ENCODE results near the gene MAIP1. TPM values are rescaled to one million over a fixed set of nuclear protein-coding genes. Genes with fewer than 3 reads are reported as not detected.

MAIP1 gene
- total RNA-seq, 1 experiment from 2014 or later: 29.3 TPM

DNA sequence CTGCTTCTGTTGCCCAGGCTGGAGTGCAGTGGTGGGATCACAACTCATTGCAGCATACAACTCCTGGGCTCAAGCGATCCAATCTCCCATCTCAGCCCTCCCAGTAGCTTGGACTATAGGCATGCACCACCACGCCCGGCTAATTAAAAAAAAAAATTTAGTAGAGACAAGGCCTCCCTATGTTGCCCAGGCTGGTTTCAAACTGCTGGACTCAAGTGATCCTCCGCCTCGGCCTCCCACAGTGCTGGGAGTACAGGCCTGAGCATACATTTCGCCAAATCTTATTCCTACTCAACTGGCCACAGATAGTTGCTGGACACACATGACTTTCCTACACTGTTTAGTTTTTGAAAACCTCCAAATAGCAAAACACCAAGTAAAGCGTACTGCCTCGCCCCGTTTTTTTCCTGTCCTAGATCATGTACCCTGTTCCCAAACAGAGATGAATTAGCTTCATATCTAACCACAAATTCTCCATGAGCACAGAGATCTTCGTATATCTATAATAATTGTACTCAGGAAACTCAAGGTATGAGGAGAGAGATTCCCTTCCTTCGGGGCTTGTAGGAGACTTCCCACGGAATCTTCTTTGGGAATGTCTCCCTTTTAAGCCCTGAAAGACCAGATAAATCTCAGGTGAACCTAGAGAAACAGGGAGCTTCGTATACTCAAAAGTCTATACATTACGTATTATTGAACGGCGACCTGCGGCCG, 44.9 kb upstream of the MAIP1 start:
- H3K4me3 Mint-ChIP-seq: peak overlapping the region; percentile 97
- ChIA-PET CTCF (interaction anchor here (2.3 kb wide), 1 partner anchor 206 kb away, joined by 5 read pairs; no protein-coding TSS in a partner anchor), POLR2A (interaction anchor here (0.6 kb wide), 1 partner anchor 662 kb away, joined by 3 read pairs; no protein-coding TSS in a partner anchor)
- H3K4me1 Mint-ChIP-seq: peaks cover 23% of the 10 kb centered on the region
- no peaks in the 10 kb centered on the region for H3K9me3 Mint-ChIP-seq
- ATAC-seq: no peak
- no peak for DNase-seq (ENCODE audit: low spot score)
- no peak for TF ChIP-seq ZNF232 (CRISPR knock-in tag; IDR thresholded peaks at IDR 0.05)
- TF ChIP-seq, protein P1, sequence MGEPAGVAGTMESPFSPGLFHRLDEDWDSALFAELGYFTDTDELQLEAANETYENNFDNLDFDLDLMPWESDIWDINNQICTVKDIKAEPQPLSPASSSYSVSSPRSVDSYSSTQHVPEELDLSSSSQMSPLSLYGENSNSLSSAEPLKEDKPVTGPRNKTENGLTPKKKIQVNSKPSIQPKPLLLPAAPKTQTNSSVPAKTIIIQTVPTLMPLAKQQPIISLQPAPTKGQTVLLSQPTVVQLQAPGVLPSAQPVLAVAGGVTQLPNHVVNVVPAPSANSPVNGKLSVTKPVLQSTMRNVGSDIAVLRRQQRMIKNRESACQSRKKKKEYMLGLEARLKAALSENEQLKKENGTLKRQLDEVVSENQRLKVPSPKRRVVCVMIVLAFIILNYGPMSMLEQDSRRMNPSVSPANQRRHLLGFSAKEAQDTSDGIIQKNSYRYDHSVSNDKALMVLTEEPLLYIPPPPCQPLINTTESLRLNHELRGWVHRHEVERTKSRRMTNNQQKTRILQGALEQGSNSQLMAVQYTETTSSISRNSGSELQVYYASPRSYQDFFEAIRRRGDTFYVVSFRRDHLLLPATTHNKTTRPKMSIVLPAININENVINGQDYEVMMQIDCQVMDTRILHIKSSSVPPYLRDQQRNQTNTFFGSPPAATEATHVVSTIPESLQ (CRISPR knock-in tag; IDR thresholded peaks at IDR 0.05): no peak
- H3K27ac Mint-ChIP-seq: peak overlapping the region; percentile 91
- H3K27me3 Mint-ChIP-seq (ENCODE audit: low read depth): no peaks in the 10 kb centered on the region
- H3K36me3 Mint-ChIP-seq: peaks cover 20% of the 10 kb centered on the region

DNA sequence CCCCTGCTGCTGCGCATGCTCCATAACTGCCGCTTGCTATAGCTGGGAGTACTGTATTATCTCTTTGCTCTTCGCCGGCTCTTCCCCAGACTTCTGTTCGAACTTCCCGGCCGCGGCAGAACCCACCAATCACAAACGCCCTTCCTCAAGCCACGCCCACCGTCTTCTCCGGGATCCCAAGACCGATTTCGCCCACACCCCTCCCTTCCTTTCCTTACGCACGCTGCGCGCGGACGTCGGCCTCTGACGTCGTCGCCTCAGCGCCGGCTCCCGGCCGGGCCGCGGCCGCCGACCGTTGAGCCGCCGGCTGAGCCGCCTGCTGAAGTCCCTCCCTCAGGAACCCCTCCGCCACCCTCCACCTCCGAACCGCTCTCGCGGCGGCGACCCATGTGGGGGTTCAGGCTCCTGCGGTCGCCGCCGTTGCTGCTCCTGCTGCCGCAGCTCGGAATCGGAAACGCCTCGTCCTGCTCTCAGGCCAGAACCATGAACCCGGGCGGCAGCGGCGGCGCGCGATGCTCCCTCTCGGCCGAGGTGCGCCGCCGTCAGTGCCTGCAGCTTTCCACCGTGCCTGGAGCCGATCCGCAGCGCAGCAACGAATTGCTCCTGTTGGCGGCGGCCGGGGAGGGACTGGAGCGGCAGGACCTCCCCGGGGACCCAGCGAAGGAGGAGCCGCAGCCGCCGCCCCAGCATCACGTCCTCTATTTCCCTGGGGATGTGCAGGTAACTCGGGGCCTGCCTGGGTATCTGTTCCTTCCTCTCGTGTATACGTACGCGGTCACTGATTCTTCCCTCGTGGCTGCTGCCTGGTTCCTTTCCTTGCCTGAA, 44.1 kb upstream of the MAIP1 start, which contains the start of gene C2orf69:
Gene C2orf69 (plus strand): TSS at position 242 of the 825 bp plus-strand sequence. CDS start 146 bp downstream, at position 388.
- ATAC-seq (peak; percentile 96), DNase-seq (ENCODE audit: low spot score) (peak; percentile 98)
- no peaks in the 10 kb centered on the region for H3K27me3 Mint-ChIP-seq (ENCODE audit: low read depth)
- peaks cover 27% of the 10 kb centered on the region for H3K36me3 Mint-ChIP-seq
- peaks cover 7% of the 10 kb centered on the region for H3K9me3 Mint-ChIP-seq
- ChIA-PET CTCF (interaction anchor here (2.3 kb wide), 1 partner anchor 206 kb away, joined by 5 read pairs; no protein-coding TSS in a partner anchor), POLR2A (interaction anchor here (0.6 kb wide), 1 partner anchor 662 kb away, joined by 3 read pairs; no protein-coding TSS in a partner anchor)
- peaks cover 21% of the 10 kb centered on the region for H3K4me1 Mint-ChIP-seq
- H3K4me3 Mint-ChIP-seq: peak within 1 kb of the TSS; percentile 97
- H3K27ac Mint-ChIP-seq: peak within 1 kb of the TSS; percentile 99
- TF ChIP-seq, protein P2, sequence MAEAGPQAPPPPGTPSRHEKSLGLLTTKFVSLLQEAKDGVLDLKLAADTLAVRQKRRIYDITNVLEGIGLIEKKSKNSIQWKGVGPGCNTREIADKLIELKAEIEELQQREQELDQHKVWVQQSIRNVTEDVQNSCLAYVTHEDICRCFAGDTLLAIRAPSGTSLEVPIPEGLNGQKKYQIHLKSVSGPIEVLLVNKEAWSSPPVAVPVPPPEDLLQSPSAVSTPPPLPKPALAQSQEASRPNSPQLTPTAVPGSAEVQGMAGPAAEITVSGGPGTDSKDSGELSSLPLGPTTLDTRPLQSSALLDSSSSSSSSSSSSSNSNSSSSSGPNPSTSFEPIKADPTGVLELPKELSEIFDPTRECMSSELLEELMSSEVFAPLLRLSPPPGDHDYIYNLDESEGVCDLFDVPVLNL (CRISPR knock-in tag; IDR thresholded peaks at IDR 0.05; ENCODE audit: borderline replicate concordance, low read depth): no peak; the same call in 1 of the 2 replicates
- TF ChIP-seq, protein P3, sequence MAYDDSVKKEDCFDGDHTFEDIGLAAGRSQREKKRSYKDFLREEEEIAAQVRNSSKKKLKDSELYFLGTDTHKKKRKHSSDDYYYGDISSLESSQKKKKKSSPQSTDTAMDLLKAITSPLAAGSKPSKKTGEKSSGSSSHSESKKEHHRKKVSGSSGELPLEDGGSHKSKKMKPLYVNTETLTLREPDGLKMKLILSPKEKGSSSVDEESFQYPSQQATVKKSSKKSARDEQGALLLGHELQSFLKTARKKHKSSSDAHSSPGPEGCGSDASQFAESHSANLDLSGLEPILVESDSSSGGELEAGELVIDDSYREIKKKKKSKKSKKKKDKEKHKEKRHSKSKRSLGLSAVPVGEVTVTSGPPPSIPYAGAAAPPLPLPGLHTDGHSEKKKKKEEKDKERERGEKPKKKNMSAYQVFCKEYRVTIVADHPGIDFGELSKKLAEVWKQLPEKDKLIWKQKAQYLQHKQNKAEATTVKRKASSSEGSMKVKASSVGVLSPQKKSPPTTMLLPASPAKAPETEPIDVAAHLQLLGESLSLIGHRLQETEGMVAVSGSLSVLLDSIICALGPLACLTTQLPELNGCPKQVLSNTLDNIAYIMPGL (CRISPR knock-in tag; IDR thresholded peaks at IDR 0.05): peak; percentile 95
- TF ChIP-seq NR2C2 (CRISPR knock-in tag; IDR thresholded peaks at IDR 0.05) (peak; percentile 10; the same call in 1 of the 2 replicates), OVOL2 (CRISPR knock-in tag; IDR thresholded peaks at IDR 0.05; ENCODE audit: borderline replicate concordance) (no peak), ZNF317 (CRISPR knock-in tag; IDR thresholded peaks at IDR 0.05; ENCODE audit: borderline replicate concordance, low read depth) (peak; percentile 40; the same call in 1 of the 2 replicates), KAT7 (CRISPR knock-in tag; IDR thresholded peaks at IDR 0.05; ENCODE audit: borderline replicate concordance) (0 out of 2 replicates have a peak, but pooled peaks have one; percentile 70), CREM (CRISPR knock-in tag; IDR thresholded peaks at IDR 0.05) (peak; percentile 94), ZNF232 (CRISPR knock-in tag; IDR thresholded peaks at IDR 0.05) (0 out of 2 replicates have a peak, but pooled peaks have one; percentile 25), ZNF416 (CRISPR knock-in tag; IDR thresholded peaks at IDR 0.05) (no peak), MYBL2 (CRISPR knock-in tag; IDR thresholded peaks at IDR 0.05) (peak; percentile 98), CREB1 (CRISPR knock-in tag; IDR thresholded peaks at IDR 0.05) (no peak), ATF1 (CRISPR knock-in tag; IDR thresholded peaks at IDR 0.05) (0 out of 2 replicates have a peak, but pooled peaks have one; percentile 19), FOXJ3 (CRISPR knock-in tag; IDR thresholded peaks at IDR 0.05; ENCODE audit: borderline replicate concordance) (no peak), SMAD3 (CRISPR knock-in tag; IDR thresholded peaks at IDR 0.05; ENCODE audit: borderline replicate concordance) (peak; percentile 59; the same call in 1 of the 2 replicates)
- TF ChIP-seq, protein P4, sequence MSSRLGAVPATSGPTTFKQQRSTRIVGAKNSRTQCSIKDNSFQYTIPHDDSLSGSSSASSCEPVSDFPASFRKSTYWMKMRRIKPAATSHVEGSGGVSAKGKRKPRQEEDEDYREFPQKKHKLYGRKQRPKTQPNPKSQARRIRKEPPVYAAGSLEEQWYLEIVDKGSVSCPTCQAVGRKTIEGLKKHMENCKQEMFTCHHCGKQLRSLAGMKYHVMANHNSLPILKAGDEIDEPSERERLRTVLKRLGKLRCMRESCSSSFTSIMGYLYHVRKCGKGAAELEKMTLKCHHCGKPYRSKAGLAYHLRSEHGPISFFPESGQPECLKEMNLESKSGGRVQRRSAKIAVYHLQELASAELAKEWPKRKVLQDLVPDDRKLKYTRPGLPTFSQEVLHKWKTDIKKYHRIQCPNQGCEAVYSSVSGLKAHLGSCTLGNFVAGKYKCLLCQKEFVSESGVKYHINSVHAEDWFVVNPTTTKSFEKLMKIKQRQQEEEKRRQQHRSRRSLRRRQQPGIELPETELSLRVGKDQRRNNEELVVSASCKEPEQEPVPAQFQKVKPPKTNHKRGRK (CRISPR knock-in tag; IDR thresholded peaks at IDR 0.05; ENCODE audit: borderline replicate concordance): no peak
- TF ChIP-seq, protein P5, sequence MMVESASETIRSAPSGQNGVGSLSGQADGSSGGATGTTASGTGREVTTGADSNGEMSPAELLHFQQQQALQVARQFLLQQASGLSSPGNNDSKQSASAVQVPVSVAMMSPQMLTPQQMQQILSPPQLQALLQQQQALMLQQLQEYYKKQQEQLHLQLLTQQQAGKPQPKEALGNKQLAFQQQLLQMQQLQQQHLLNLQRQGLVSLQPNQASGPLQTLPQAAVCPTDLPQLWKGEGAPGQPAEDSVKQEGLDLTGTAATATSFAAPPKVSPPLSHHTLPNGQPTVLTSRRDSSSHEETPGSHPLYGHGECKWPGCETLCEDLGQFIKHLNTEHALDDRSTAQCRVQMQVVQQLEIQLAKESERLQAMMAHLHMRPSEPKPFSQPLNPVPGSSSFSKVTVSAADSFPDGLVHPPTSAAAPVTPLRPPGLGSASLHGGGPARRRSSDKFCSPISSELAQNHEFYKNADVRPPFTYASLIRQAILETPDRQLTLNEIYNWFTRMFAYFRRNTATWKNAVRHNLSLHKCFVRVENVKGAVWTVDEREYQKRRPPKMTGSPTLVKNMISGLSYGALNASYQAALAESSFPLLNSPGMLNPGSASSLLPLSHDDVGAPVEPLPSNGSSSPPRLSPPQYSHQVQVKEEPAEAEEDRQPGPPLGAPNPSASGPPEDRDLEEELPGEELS (CRISPR knock-in tag; IDR thresholded peaks at IDR 0.05): peak; percentile 28; the same call in 1 of the 2 replicates
- TF ChIP-seq, protein P6, sequence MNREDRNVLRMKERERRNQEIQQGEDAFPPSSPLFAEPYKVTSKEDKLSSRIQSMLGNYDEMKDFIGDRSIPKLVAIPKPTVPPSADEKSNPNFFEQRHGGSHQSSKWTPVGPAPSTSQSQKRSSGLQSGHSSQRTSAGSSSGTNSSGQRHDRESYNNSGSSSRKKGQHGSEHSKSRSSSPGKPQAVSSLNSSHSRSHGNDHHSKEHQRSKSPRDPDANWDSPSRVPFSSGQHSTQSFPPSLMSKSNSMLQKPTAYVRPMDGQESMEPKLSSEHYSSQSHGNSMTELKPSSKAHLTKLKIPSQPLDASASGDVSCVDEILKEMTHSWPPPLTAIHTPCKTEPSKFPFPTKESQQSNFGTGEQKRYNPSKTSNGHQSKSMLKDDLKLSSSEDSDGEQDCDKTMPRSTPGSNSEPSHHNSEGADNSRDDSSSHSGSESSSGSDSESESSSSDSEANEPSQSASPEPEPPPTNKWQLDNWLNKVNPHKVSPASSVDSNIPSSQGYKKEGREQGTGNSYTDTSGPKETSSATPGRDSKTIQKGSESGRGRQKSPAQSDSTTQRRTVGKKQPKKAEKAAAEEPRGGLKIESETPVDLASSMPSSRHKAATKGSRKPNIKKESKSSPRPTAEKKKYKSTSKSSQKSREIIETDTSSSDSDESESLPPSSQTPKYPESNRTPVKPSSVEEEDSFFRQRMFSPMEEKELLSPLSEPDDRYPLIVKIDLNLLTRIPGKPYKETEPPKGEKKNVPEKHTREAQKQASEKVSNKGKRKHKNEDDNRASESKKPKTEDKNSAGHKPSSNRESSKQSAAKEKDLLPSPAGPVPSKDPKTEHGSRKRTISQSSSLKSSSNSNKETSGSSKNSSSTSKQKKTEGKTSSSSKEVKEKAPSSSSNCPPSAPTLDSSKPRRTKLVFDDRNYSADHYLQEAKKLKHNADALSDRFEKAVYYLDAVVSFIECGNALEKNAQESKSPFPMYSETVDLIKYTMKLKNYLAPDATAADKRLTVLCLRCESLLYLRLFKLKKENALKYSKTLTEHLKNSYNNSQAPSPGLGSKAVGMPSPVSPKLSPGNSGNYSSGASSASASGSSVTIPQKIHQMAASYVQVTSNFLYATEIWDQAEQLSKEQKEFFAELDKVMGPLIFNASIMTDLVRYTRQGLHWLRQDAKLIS (CRISPR knock-in tag; IDR thresholded peaks at IDR 0.05; ENCODE audit: borderline replicate concordance): no peak; the same call in 1 of the 2 replicates

Data from WTC11 (cell line).